IMR-90 (cell line): ENCODE measurements around the gene DGKG. TPM values are rescaled to one million over a fixed set of nuclear protein-coding genes. Genes with fewer than 3 reads are reported as not detected.

Experiments used
- ATAC-seq: fragments of 200-7000 bp; cut with Tn5 transposase; 2 replicates; pipeline ENCODE4 v1.9.1; 2020; ENCODE audit warnings: low read depth, mild to moderate bottlenecking, moderate library complexity
- BruUV-seq: library from RNA; stranded (reverse); fragments of 400-500 nt; replicated peaks from 2 replicates; lab custom pipeline; 2021; lab: Mats Ljungman, UMichigan
- CTCF ChIA-PET: fragments of 300-600 bp; formaldehyde crosslinking; extraction: SDS; loops from one replicate; lab custom pipeline; 2021; ENCODE audit warnings: antibody characterized with exemption; lab: Yijun Ruan, JAX
- POLR2A ChIA-PET: fragments of 300-600 bp; sonication (Branson Sonifier 250); formaldehyde crosslinking; loops from one replicate; lab custom pipeline; 2022; ENCODE audit warnings: antibody characterized with exemption; ENCODE audit not compliant: unreplicated experiment; lab: Charles Lee
- DNase-seq: peaks from one replicate; pipeline ENCODE4 v3.0.0; 2013
- H2AFZ ChIP-seq: replicated peaks from 2 replicates; pipeline ENCODE3; 2013; ENCODE audit warnings: low read length, mild to moderate bottlenecking; ENCODE audit not compliant: poor library complexity
- H2AK5ac ChIP-seq: 2 replicates; pipeline ENCODE4 v1.6.1; 2013; ENCODE audit warnings: low read depth, low read length, inconsistent platforms
- H2AK9ac ChIP-seq: replicated peaks from 2 replicates; pipeline ENCODE3; 2013; ENCODE audit warnings: mild to moderate bottlenecking, low read depth, low read length, moderate library complexity; ENCODE audit not compliant: poor library complexity
- H2BK120ac ChIP-seq: 2 replicates; pipeline ENCODE4 v1.6.1; 2013; ENCODE audit warnings: low read depth, low read length, inconsistent platforms
- H2BK15ac ChIP-seq: 3 replicates; pipeline ENCODE4 v1.6.1; 2013; ENCODE audit warnings: low read depth, low read length, inconsistent platforms
- H2BK20ac ChIP-seq: 2 replicates; pipeline ENCODE4 v1.6.1; 2013; ENCODE audit warnings: low read depth, mild to moderate bottlenecking, inconsistent platforms, low read length, moderate library complexity
- H2BK5ac ChIP-seq: 2 replicates; pipeline ENCODE4 v1.6.1; 2013; ENCODE audit warnings: mild to moderate bottlenecking, low read depth, low read length, inconsistent platforms; ENCODE audit not compliant: poor library complexity, severe bottlenecking
- H3K14ac ChIP-seq: replicated peaks from 2 replicates; pipeline ENCODE4 v1.6.1; 2013; ENCODE audit warnings: low read depth, low read length, inconsistent platforms
- H3K18ac ChIP-seq: 2 replicates; pipeline ENCODE4 v1.6.1; 2013; ENCODE audit warnings: low read depth, low read length, control low read depth
- H3K23ac ChIP-seq: 2 replicates; pipeline ENCODE4 v1.6.1; 2013; ENCODE audit warnings: low read depth, low read length, inconsistent platforms
- H3K27ac ChIP-seq: 2 replicates; pipeline ENCODE4 v1.5.1; 2013; ENCODE audit warnings: mild to moderate bottlenecking, control low read depth, low read length; ENCODE audit not compliant: insufficient read depth
- H3K27me3 ChIP-seq: 2 replicates; pipeline ENCODE4 v1.6.1; 2013; ENCODE audit warnings: low read length; ENCODE audit not compliant: control insufficient read depth, insufficient read depth
- H3K36me3 ChIP-seq: 2 replicates; pipeline ENCODE4 v1.6.1; 2013; ENCODE audit warnings: low read length, mixed read lengths; ENCODE audit not compliant: control insufficient read depth, insufficient read depth
- H3K4ac ChIP-seq: 2 replicates; pipeline ENCODE4 v1.6.1; 2013; ENCODE audit warnings: low read depth, low read length, inconsistent platforms
- H3K4me1 ChIP-seq: 2 replicates; pipeline ENCODE4 v1.6.1; 2013; ENCODE audit warnings: low read length, mixed read lengths; ENCODE audit not compliant: control insufficient read depth, insufficient read depth
- H3K4me2 ChIP-seq: 2 replicates; pipeline ENCODE4 v1.6.1; 2013; ENCODE audit warnings: low read depth, mild to moderate bottlenecking, control low read depth, low read length, moderate library complexity
- H3K4me3 ChIP-seq: 2 replicates; pipeline ENCODE4 v1.5.1; 2013; ENCODE audit warnings: low read depth, mild to moderate bottlenecking, control low read depth, low read length, moderate library complexity; ENCODE audit not compliant: insufficient read depth
- H3K56ac ChIP-seq: 2 replicates; pipeline ENCODE4 v1.6.1; 2013; ENCODE audit warnings: low read length, inconsistent platforms; ENCODE audit not compliant: insufficient read depth; ENCODE audit errors: extremely low read depth
- H3K79me1 ChIP-seq, 2 experiments: 2 replicates each; pipeline ENCODE4 v1.6.1; 2013; ENCODE audit warnings: low read length in 2 of 2, inconsistent platforms in 1 of 2, low read depth in 1 of 2
- H3K9ac ChIP-seq: 2 replicates; pipeline ENCODE4 v1.6.1; 2013; ENCODE audit warnings: low read depth, low read length, control low read depth
- H3K9me1 ChIP-seq: 2 replicates; pipeline ENCODE4 v1.6.1; 2013; ENCODE audit warnings: low read length, inconsistent platforms; ENCODE audit not compliant: insufficient read depth
- H3K9me3 ChIP-seq: 2 replicates; pipeline ENCODE4 v1.6.1; 2013; ENCODE audit warnings: low read length; ENCODE audit not compliant: control insufficient read depth, insufficient read depth
- H4K20me1 ChIP-seq: 2 replicates; pipeline ENCODE4 v1.6.1; 2013; ENCODE audit warnings: low read length, inconsistent platforms; ENCODE audit not compliant: insufficient read depth
- H4K5ac ChIP-seq: 2 replicates; pipeline ENCODE4 v1.6.1; 2013; ENCODE audit warnings: mild to moderate bottlenecking, low read depth, low read length, control low read depth
- H4K8ac ChIP-seq, 2 experiments: 2 replicates each; pipeline ENCODE4 v1.6.1; 2013; ENCODE audit warnings: low read depth in 2 of 2, low read length in 2 of 2, control low read depth in 1 of 2, inconsistent platforms in 1 of 2
- H4K91ac ChIP-seq: 2 replicates; pipeline ENCODE4 v1.6.1; 2013; ENCODE audit warnings: low read depth, low read length, inconsistent platforms; ENCODE audit not compliant: insufficient read depth
- BHLHE40 ChIP-seq: fragments of 150-350 bp; IDR thresholded peaks from 2 replicates; pipeline ENCODE4 v1.6.1; 2016; ENCODE audit warnings: mild to moderate bottlenecking, low read depth, low read length
- CEBPB ChIP-seq: IDR thresholded peaks from 2 replicates; pipeline ENCODE4 v1.6.1; 2012; ENCODE audit warnings: low read depth, low read length, improper control_type of control experiment
- CHD1 ChIP-seq: IDR thresholded peaks from 2 replicates; pipeline ENCODE4 v1.6.1; 2012; ENCODE audit warnings: low read depth, low read length, improper control_type of control experiment
- FOS ChIP-seq: fragments of 150-350 bp; IDR thresholded peaks from 2 replicates; pipeline ENCODE4 v1.6.1; 2016; ENCODE audit warnings: low read depth, low read length
- MAFK ChIP-seq: IDR thresholded peaks from 2 replicates; pipeline ENCODE4 v1.6.1; 2012; ENCODE audit warnings: low read depth, low read length, improper control_type of control experiment
- MAZ ChIP-seq: IDR thresholded peaks from 2 replicates; pipeline ENCODE4 v1.6.1; 2012; ENCODE audit warnings: low read depth, mild to moderate bottlenecking, low read length, improper control_type of control experiment, moderate library complexity, borderline replicate concordance
- MXI1 ChIP-seq: IDR thresholded peaks from 2 replicates; pipeline ENCODE4 v1.6.1; 2012; ENCODE audit warnings: low read depth, mild to moderate bottlenecking, low read length, moderate library complexity, borderline replicate concordance
- NFE2L2 ChIP-seq: fragments of 150-350 bp; IDR thresholded peaks from 2 replicates; pipeline ENCODE4 v1.6.1; 2016; ENCODE audit warnings: low read depth, mild to moderate bottlenecking, low read length
- POLR2A ChIP-seq: IDR thresholded peaks from 2 replicates; pipeline ENCODE4 v1.6.1; 2012; ENCODE audit warnings: mild to moderate bottlenecking, low read depth, low read length
- RAD21 ChIP-seq: IDR thresholded peaks from 2 replicates; pipeline ENCODE4 v1.6.1; 2012; ENCODE audit warnings: low read length, improper control_type of control experiment
- RCOR1 ChIP-seq: IDR thresholded peaks from 2 replicates; pipeline ENCODE4 v1.6.1; 2012; ENCODE audit warnings: mild to moderate bottlenecking, low read length, improper control_type of control experiment; ENCODE audit not compliant: insufficient replicate concordance
- RFX5 ChIP-seq: IDR thresholded peaks from 2 replicates; pipeline ENCODE4 v1.8.0; 2012; ENCODE audit warnings: low read depth, mild to moderate bottlenecking, low read length, moderate library complexity
- SMC3 ChIP-seq: fragments of 150-350 bp; IDR thresholded peaks from 2 replicates; pipeline ENCODE4 v1.6.1; 2016; ENCODE audit warnings: low read depth, mild to moderate bottlenecking, antibody characterized with exemption, low read length, moderate library complexity
- WGBS, 2 experiments: methylation state at CpG; one replicate each; pipeline versions ENCODE4 v1.1.5 to v1.1.7; 2013; ENCODE audit warnings: missing lambda C conversion rate in 2 of 2; ENCODE audit not compliant: insufficient read length in 1 of 2; ENCODE audit errors: extremely low coverage in 2 of 2; 5-methylcytosine and 5-hydroxymethylcytosine counted together
- dilution Hi-C: fragments of 300-500 bp; cut with HindIII; formaldehyde crosslinking; loops from one replicate; pipeline ENCODE4 v1.14.3; 2018; ENCODE audit warnings: low sequenced_read_pairs; ENCODE audit not compliant: unreplicated experiment
- in situ Hi-C: fragments of 300-500 bp; cut with MboI; formaldehyde crosslinking; loops from 3 replicates; pipeline ENCODE4 v1.14.3; 2019; ENCODE audit warnings: low sequenced_read_pairs, inconsistent platforms, mixed read lengths
- intact Hi-C: fragments of 100-400 bp; cut with micrococcal nuclease; formaldehyde crosslinking; loops from 2 replicates; pipeline ENCODE4 v1.10.0; 2022
- polyA plus RNA-seq, 3 experiments: library from polyadenylated mRNA; depleted of rRNA; stranded (reverse); fragments of >200 nt; gene quantifications; 2 replicates each; pipeline ENCODE4 v1.2.3, GENCODE V29; 2012; ENCODE audit warnings: low replicate concordance in 1 of 3
- total RNA-seq: library from RNA; depleted of rRNA; stranded (reverse); fragments of >200 nt; gene quantifications from 2 replicates; pipeline ENCODE4 v1.2.3, GENCODE V29; 2012
- TF ChIP-seq, protein P1 (sequence below): fragments of 150-350 bp; IDR thresholded peaks from 2 replicates; pipeline ENCODE4 v1.6.1; 2016; ENCODE audit warnings: low read depth, mild to moderate bottlenecking, low read length, moderate library complexity, borderline replicate concordance
- TF ChIP-seq, protein P2 (sequence below): conservative IDR thresholded peaks from 2 replicates; pipeline ENCODE4 v1.5.1; 2012; ENCODE audit warnings: mild to moderate bottlenecking, low read depth, low read length, improper control_type of control experiment
- TF ChIP-seq, protein P3 (sequence below): fragments of 150-350 bp; IDR thresholded peaks from 2 replicates; pipeline ENCODE4 v1.6.1; 2017; ENCODE audit warnings: mild to moderate bottlenecking, antibody characterized with exemption, low read length, low read depth

The DGKG gene
- total and polyA plus RNA-seq, 2 of the 4 experiments (the other 2 are of a cell fraction), result 1.2 to 4.1 TPM

DNA sequence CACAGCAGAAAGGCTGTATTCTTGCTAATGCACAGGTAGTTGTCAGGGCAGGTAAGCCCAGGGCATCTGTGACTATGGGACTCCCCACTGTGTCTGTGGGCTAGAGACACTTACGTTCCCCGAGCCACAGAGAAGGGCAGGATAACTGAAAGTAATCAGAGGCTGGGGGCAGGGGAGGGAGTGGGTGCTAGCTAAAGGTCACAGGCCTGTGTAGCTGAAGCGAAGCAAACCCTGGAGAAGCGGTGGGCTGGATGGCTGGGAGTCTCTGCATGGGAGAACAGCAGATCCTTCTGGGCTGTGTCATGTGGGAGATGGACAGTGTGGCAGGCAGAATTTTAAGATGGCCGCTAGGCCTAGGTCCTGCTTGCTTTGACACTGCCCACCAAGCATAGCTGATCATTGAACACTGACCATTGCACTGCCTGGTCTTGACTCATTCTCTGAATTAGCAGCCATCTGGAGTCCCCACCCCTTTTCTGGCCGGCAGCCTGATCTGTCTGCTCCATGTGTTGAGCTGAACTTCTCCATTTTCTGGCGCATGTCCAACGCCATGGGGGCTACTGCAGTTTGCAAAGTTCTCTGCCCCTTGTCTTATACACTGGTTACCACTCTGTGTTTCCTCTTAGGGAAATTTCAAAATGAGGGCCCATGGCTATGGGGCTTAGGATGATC, 110.0 kb downstream of the DGKG start:
- H3K4me2 ChIP-seq, result no peak overlapping the region
- no peaks in the 10 kb centered on the region for H4K20me1 ChIP-seq
- H3K79me1 ChIP-seq, result no peaks in the 10 kb centered on the region
- no peak for TF ChIP-seq MAZ
- no peak for TF ChIP-seq MXI1
- no peak for TF ChIP-seq RAD21
- TF ChIP-seq RFX5, result no peak
- TF ChIP-seq FOS, result no peak
- TF ChIP-seq CHD1, result no peak
- TF ChIP-seq POLR2A, result no peak
- TF ChIP-seq, protein P1, sequence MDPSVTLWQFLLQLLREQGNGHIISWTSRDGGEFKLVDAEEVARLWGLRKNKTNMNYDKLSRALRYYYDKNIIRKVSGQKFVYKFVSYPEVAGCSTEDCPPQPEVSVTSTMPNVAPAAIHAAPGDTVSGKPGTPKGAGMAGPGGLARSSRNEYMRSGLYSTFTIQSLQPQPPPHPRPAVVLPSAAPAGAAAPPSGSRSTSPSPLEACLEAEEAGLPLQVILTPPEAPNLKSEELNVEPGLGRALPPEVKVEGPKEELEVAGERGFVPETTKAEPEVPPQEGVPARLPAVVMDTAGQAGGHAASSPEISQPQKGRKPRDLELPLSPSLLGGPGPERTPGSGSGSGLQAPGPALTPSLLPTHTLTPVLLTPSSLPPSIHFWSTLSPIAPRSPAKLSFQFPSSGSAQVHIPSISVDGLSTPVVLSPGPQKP, result no peak
- no peak for TF ChIP-seq MAFK
- TF ChIP-seq, protein P2, sequence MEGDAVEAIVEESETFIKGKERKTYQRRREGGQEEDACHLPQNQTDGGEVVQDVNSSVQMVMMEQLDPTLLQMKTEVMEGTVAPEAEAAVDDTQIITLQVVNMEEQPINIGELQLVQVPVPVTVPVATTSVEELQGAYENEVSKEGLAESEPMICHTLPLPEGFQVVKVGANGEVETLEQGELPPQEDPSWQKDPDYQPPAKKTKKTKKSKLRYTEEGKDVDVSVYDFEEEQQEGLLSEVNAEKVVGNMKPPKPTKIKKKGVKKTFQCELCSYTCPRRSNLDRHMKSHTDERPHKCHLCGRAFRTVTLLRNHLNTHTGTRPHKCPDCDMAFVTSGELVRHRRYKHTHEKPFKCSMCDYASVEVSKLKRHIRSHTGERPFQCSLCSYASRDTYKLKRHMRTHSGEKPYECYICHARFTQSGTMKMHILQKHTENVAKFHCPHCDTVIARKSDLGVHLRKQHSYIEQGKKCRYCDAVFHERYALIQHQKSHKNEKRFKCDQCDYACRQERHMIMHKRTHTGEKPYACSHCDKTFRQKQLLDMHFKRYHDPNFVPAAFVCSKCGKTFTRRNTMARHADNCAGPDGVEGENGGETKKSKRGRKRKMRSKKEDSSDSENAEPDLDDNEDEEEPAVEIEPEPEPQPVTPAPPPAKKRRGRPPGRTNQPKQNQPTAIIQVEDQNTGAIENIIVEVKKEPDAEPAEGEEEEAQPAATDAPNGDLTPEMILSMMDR, result no peak
- TF ChIP-seq RCOR1, result no peak
- TF ChIP-seq CEBPB, result no peak
- TF ChIP-seq BHLHE40, result no peak
- TF ChIP-seq, protein P3, sequence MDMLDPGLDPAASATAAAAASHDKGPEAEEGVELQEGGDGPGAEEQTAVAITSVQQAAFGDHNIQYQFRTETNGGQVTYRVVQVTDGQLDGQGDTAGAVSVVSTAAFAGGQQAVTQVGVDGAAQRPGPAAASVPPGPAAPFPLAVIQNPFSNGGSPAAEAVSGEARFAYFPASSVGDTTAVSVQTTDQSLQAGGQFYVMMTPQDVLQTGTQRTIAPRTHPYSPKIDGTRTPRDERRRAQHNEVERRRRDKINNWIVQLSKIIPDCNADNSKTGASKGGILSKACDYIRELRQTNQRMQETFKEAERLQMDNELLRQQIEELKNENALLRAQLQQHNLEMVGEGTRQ, result no peak
- TF ChIP-seq SMC3, result no peak
- no peak for TF ChIP-seq NFE2L2
- ATAC-seq, result no peak
- no peak overlapping the region for H2AK9ac ChIP-seq
- H2AK5ac ChIP-seq, result no peak overlapping the region
- H2BK20ac ChIP-seq, result no peak overlapping the region
- ChIA-PET POLR2A (no interaction called here), CTCF (no interaction called here)
- no peaks in the 10 kb centered on the region for H3K36me3 ChIP-seq
- no peak overlapping the region for H4K5ac ChIP-seq
- WGBS, 2 experiments, result 49% methylated on average over 2 of the region's 8 CpGs; no CpG with 5 or more reads in 1 of the 2 experiments
- no peak overlapping the region for H3K56ac ChIP-seq
- no peak overlapping the region for H4K8ac ChIP-seq
- no peak overlapping the region for H4K91ac ChIP-seq
- H3K14ac ChIP-seq, result no peak overlapping the region
- H3K23ac ChIP-seq, result no peak overlapping the region
- dilution Hi-C loops (no loop called here), intact Hi-C loops (no loop called here), in situ Hi-C loops (loop anchor here (25.0 kb wide), 1 partner anchor 590 kb away; no protein-coding TSS in a partner anchor)
- no peak overlapping the region for H2BK120ac ChIP-seq
- no peak overlapping the region for H3K4ac ChIP-seq
- H3K4me3 ChIP-seq, result no peak overlapping the region
- H3K4me1 ChIP-seq, result no peaks in the 10 kb centered on the region
- H3K9ac ChIP-seq, result no peak overlapping the region
- no peak overlapping the region for H2AFZ ChIP-seq
- DNase-seq, result no peak
- H3K18ac ChIP-seq, result no peak overlapping the region
- H3K9me1 ChIP-seq, result no peaks in the 10 kb centered on the region
- BruUV-seq, result no TSS peak
- no peak overlapping the region for H2BK15ac ChIP-seq
- H3K27ac ChIP-seq, result no peak overlapping the region
- no peaks in the 10 kb centered on the region for H3K9me3 ChIP-seq
- peaks cover 39% of the 10 kb centered on the region for H3K27me3 ChIP-seq
- H2BK5ac ChIP-seq, result no peak overlapping the region
